NCI-H1436 treated with DMSO at 0.1 percent for 48 hours (cell line): ENCODE measurements around the gene SMPD3.

ENCODE experiments used
- DNase-seq: peaks from one replicate; lab custom pipeline; 2025; lab: John Stamatoyannopoulos, UW

SMPD3 gene

GRCh38 chr16:68355447-68356248, 92.7 kb downstream of the SMPD3 start:
- no peak for DNase-seq

- no peak for DNase-seq
Observed at GRCh38 chr16:68354816-68355215, 93.5 kb downstream of the SMPD3 start.

GRCh38 chr16:68353366-68353765, 94.9 kb downstream of the SMPD3 start:
- no peak for DNase-seq

GRCh38 chr16:68351991-68352431, 96.3 kb downstream of the SMPD3 start:
- DNase-seq = no peak

- no peak for DNase-seq
Observed at GRCh38 chr16:68351463-68351862, 96.8 kb downstream of the SMPD3 start.

GRCh38 chr16:68350813-68351350, 97.4 kb downstream of the SMPD3 start:
- no peak for DNase-seq

- DNase-seq = no peak
Observed at GRCh38 chr16:68349838-68350410, 98.4 kb downstream of the SMPD3 start.

- DNase-seq = no peak
Observed at GRCh38 chr16:68348639-68349445, 99.5 kb downstream of the SMPD3 start.

GRCh38 chr16:68347605-68348004, 100.7 kb downstream of the SMPD3 start:
- DNase-seq = no peak

GRCh38 chr16:68346892-68347480, 101.3 kb downstream of the SMPD3 start:
- DNase-seq = no peak

- DNase-seq = no peak
Observed at GRCh38 chr16:68345958-68346635, 102.2 kb downstream of the SMPD3 start.

- no peak for DNase-seq
Observed at GRCh38 chr16:68345351-68345810, 102.9 kb downstream of the SMPD3 start.

GRCh38 chr16:68344252-68344651, 104.1 kb downstream of the SMPD3 start:
- DNase-seq = no peak

- DNase-seq = no peak
Observed at GRCh38 chr16:68343137-68343536, 105.2 kb downstream of the SMPD3 start.

- no peak for DNase-seq
Observed at GRCh38 chr16:68342620-68343019, 105.7 kb downstream of the SMPD3 start.

- no peak for DNase-seq
Observed at GRCh38 chr16:68339214-68339613, 109.1 kb downstream of the SMPD3 start.

GRCh38 chr16:68338326-68339119, 109.8 kb downstream of the SMPD3 start:
- no peak for DNase-seq

- no peak for DNase-seq
Observed at GRCh38 chr16:68335175-68335574, 113.1 kb downstream of the SMPD3 start.

GRCh38 chr16:68332411-68333121, 115.7 kb downstream of the SMPD3 start:
- DNase-seq = no peak

- no peak for DNase-seq
Observed at GRCh38 chr16:68331879-68332410, 116.4 kb downstream of the SMPD3 start.
